Erythroblast (primary cell): ENCODE results near the gene PCK1.

Experiments
- GATA1 ChIP-seq: IDR thresholded peaks from 2 replicates; pipeline ENCODE4 v1.6.1; 2011; ENCODE audit warnings: low read depth, mild to moderate bottlenecking, control low read depth, low read length, moderate library complexity
- POLR2A ChIP-seq: IDR thresholded peaks from 2 replicates; pipeline ENCODE4 v1.6.1; 2011; ENCODE audit warnings: mild to moderate bottlenecking, low read length

- TF ChIP-seq POLR2A (no peak), GATA1 (no peak)
These were observed 21.1 kb downstream of the PCK1 start for GRCh38 chr20:57582029-57582378.
